ENCODE data around the gene SMAD2.

Gene SMAD2

DNA sequence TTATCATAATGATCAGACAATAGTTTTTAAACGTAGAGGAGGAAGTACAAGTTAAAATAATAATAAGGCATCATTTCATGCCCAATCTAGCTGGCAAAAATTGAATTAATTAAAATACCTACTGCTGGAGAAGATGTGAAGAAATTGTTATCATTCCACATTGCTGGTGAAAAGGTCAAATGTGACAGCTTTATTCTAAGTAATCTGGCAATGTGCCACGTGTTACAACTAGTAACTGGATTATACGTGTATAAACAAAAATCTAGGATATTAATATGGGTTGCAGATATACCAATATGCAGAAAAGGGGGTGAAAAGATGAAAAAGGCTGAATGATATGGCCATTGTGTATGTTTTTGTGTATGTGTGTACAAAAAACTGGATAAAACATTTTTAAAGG is 32.4 kb downstream of the SMAD2 start:
- no peak for DNase-seq

DNA sequence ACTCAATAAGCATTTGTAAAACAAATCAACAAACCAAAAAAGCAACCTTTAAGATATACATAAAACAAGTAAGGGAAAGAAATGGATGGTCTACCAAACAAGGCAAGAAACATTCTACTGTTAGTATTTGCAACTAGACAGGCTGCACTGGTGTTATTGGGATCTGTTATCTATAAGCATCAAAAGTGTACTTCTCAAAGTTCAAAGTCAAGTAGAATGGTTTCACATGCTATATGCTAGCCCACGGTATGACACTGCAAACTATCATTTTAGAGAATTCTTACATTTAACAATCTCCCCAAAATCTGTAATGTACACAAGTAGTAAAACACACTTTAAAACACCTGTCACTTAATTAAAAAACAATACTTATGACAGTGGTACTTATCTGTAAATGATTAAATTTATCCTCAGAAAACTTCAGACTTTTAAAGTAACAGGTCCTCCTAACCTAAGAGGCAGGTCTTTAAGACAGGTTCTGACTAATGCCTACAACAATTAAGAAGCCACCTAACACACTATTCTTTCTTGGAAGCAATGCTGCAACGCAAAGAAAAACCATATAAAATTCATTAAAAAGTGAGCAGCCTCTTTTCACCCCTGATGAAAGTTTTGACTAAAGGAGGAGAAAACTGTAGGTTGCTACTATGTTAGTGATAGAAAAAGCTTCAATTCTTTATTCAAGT is 34.8 kb downstream of the SMAD2 start:
- no peak for DNase-seq

DNA sequence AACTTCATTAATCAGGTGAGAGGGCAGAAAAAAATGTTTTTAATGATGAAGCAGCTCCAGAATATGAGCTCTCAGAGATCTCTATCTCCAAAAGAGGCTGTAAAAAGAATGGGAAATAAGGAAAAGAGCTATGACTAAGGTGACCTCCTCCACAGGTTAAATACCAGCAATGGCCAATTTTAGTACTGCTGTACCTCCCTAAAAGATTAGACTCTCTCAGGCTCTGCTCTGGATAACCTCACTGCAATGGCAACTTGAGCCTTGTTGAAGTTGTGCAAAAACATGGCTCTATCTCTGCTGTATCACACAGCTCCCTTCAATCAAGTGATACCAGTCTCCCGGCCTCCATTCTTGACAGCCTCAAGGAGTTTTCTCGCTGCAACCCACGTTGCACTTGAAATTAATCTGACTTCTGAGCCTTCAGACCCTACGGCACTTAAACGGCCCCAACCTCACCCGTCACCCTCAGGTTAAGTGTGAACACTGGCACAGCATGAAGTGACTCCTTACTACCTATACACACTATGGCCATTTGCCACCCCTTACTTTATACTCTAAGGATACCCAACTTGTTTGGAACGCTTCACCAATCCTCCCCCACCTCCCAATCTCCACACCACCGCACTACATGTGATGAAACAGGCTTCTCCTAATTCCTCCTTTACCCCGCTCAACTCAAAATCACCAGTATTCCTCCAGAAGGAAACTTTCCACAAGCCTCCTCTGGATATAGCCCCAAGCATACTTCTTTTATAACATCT is 36.3 kb downstream of the SMAD2 start:
- DNase-seq: no peak

DNA sequence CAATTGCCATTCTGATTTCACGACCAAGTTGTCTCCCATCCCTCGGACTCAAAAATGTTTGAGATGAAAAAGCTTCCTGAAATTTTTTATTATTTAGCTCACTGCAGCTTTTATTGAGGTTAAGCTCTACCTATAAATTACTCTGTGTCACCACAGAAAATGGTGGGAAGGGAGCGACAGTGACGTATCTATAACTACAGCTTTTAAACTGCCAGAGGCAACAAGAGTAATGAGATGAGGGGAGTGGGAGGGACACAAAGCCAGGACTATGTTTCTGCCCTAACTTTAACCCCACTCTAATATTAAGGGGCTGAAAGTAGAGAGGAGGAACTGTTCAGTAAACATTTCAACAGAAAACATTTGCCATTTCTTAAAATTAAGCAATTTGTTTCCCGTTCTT is 37.4 kb downstream of the SMAD2 start:
- DNase-seq: no peak

DNA sequence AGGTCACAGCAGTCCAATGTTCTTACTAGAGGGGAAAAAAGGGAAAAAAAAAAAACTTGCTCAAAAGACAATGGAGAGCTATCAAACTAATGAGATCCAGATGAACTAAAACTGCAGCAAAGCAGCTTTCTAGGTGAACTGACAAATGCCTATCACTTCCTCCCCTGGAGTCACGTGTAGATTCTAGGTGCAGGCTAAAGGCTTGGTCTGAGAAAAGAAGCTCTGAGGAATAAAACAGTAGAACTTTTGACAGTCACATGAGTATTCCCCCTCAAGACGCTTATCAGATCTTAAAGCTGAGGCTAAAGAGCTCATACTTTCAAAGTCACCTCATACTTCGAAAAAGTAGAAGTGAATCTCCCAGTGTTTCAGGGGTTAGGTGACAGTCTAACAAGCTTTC is 42.3 kb downstream of the SMAD2 start:
- DNase-seq: no peak

DNA sequence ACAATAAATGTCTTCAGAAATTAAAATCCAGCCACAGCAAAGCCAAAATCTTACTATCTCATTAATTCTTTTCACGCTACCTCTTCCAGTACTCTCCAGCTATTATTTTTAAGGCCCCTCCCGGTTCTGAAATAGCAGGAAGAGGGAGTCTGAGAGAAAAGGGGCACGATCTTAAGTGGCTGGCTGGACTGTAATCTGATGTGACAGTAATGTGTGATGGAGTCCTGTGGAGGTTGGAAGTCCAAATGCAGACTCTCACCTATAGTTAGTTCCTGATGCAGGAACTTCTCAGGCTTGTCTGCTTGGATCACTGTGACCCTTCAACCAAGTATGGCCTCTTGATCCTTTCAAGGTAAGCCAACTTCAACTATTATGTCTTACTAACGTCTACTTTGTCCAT is 43.2 kb downstream of the SMAD2 start:
- no peak for DNase-seq

DNA sequence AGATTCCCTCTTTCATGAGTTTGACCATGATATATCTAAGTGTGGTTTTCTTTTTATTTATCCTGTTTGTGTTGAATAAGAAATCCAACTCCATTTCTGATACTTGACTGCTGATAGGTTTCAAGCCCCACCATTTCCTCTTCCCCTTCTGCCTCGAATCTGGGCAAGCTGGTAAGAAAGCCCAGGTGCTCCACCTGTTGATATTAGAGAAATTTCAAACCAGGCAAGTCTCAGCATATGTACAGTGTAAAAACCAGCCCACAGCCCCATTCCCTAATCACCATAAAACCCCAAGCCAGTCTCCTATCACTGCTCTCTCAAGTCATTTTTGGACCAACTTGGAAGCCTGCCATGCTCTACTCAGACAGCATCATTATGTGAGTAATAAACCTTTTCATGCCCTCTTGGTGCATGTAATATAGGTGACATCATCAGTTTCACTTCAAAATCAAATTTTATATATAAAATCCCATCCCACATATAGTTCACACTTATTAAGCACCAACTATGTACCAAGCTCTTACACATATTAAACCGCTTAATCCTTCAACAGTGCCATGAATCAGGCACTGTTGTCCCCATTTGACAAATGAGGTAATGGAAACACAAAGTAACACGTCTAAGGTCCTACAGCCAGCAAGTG is 46.6 kb downstream of the SMAD2 start:
- peak in 1 of 56 donors; percentile 12 for DNase-seq

DNA sequence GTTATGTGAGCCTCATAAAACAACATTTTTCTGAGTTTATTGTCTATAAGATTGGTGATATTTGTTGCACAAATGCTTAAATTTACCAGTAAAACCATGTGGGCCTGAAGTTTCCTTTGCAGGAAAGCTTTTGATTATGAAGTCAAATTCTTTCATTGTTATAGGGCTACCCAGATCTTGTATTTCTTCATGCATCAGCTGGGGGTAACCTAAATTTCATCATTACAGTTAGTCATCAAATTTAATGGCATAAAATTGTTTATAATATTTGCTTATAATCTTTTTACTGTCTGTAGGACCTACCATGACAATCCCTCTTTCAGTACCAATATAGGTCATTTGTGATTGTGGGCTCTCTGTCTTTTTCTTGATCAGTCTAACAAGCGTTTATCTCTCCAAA is 47.8 kb downstream of the SMAD2 start:
- DNase-seq: no peak

DNA sequence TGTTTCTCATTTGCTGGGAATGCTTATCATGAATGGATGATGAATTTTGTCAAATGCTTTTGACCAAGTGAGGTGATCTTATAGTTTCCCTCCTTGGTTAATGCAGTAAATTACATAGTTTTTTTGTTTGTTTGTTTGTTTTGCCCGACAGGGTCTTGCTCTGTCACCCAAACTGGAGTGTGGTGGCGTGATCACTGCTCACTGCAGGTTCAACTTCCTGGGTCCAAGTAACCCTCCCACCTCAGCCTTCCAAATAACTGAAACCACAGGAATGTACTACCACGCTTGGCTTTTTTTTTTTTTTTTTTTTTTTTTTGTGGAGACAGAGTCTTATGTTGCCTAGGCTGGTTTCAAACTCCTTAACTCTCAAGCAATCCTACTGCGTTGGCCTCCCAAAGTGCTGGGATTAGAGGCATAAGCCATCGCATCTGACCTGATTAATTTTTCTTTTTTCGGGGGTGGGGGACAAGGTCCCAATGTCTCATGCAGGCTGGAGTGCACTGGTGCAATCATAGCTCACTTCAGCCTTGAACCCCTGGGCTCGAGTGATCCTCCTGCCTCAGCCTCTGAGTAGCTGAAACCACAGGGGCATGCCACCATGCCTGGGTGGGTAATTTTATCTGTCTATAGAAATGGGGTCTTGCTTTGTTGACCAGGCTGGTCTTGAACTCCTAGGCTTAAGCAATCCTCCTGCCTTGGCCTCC is 48.6 kb downstream of the SMAD2 start:
- no peak for DNase-seq

DNA sequence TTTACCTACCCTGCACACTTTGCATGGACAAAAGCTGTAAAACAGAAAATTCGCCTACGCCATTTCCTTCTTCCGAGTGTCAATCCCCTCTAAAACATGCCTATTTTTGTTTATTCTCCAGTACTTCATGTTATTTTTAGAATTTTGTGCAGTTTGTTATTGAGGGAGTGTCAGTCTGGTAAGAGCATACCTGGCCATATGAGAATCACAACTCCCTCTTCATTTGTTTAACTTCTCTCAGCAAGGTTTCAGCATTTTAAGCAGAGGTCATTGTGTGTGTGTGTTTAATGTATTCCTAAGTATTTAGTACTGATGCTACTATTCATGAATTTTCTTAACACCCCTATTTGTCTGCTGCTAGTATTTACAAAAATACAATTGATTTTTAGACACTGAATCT is 49.4 kb downstream of the SMAD2 start:
- DNase-seq: no peak

DNA sequence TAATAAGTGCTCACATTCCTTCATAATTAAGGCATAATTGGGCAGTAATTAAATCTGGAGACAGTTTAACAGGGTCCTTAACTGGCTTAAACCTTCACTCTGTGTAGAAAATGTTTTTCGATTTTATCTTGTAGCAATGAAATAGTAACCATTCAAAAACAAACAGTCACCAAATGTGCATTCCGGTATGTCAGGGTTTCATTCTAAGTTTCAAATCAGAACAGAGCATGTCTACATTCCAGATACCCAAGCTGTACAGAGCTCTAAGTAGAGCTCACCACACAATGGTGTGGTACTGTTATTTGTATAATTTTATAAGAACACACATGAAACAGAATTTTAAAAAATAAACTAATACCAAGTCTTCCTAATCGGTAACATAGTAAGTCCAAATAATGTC is 52.6 kb downstream of the SMAD2 start:
- no peak for DNase-seq

DNA sequence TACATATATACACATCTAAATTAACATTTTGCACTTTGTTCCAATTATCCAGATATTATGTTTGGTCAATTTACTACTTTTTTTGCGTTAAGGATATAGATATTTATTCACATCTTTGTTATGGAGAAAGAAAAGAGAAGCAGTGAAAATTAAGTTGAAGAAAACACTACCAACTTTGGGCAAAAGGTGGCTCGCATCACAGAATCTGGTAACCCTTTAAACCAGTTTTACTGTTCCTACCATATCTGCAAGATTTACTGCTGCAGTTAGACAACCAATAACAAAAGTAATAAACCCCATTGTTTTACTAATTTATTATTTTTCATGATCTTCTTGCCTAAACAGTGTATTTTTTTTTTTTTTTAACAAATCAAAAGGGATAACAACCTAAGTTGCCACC is 53.6 kb downstream of the SMAD2 start:
- DNase-seq: no peak

DNA sequence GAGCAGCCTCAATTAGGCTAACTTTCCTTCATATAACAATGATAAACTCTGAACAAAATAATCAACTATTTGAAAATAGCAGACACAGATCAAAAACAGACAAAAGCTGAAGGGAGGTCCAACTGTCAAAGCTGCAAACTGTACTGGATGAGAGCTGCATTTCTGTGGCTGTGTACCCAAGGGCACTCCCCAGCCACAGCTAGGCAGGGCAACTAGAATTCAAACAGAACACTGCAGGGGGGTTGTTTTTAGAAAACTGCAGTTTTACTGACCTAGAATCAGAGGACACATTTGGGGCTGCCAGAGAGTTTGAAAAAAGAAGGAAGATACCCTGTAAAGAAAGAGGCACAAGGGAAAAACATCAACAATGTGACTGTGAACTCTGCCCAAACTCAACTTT is 56.8 kb downstream of the SMAD2 start:
- peak in 1 of 56 donors; percentile 0 for DNase-seq

DNA sequence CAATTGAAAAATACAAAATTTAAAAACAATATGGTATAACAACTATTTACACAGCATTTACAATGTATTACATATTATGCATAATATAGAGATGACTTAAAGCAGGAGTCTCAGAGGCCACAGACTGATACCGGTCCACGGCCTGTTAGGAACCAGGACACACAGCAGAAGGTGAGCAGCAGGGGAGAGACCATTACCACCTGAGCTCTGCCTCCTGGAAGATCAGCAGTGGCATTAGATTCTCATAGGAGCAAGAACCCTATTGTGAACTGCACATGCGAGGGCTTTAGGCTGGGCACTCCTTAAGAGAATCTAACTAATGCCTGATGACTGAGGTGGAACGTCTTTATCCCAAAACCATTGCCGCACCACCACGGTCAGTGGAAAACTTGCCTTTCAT is 58.0 kb downstream of the SMAD2 start:
- no peak for DNase-seq

DNA sequence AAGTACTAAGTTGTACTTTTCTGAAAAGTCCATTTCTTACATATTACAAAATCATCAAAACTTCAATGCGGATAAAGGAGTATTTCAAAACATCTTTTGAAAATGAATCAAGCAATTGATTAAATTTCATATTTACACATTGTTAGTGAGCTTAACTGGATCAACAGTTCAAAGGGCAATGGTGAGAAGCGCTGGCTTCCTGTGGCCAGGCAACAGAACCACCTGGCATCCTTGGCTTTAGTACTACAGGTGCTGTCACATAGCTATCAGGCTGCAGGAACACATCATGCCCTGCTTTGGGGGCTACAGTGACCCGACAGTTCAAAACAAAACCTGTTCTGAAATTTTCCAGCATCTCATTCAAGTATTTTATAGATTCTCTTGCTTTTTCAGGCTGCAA is 59.2 kb downstream of the SMAD2 start:
- no peak for DNase-seq

DNA sequence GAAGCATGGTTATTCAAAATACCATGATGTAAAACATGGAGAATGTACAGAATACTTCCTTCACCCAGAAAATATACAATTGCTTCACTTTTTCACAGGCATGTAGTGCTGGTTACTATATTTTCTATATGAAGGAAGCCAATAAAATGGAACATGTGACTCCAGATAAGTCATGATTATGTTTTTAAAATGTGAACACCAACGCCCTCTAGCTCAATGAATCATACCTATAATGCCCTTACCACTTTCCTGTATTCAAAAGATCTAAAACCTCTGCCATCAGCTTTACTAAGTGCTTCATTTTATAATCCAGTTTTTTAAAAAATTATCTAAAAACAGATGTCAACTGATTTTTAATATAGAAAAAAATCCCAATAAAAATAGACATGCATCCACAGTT is 59.9 kb downstream of the SMAD2 start:
- DNase-seq: no peak

DNA sequence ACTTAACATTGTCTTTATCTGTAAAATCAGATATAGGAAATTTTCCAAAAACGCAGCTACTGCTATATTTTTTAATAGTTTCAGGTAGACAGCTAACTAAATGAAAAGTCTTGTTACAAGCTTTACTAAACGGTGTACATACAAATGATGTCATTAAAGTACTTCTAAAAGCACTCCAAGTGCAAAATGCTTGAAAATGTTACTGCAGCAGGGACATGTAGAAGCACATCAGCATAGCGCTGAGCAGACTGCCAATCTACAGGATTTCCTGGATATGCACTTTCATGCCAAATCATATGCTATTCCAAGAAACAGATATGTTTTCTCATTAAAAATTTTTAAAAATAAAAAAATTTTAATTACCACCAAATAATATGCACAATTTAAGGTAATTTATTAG is 61.7 kb downstream of the SMAD2 start:
- DNase-seq: no peak

DNA sequence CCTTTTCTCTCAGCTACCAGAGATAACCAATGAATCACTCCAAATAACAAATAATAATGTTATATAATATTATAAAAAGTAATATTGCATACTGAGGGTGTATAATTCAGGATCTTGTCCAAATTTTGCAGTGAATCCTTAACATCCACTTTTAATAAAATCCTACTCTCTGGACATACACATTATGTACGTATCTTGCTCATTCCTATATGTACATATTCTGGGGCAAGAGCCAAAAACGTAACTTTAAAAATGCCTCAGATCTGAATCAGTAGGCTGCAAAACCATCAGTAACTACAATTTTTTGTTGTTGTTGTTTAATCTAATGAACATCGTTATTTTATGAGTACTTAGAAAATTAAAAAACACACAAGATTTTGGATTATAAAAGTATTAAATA is 65.3 kb downstream of the SMAD2 start:
- DNase-seq: no peak

DNA sequence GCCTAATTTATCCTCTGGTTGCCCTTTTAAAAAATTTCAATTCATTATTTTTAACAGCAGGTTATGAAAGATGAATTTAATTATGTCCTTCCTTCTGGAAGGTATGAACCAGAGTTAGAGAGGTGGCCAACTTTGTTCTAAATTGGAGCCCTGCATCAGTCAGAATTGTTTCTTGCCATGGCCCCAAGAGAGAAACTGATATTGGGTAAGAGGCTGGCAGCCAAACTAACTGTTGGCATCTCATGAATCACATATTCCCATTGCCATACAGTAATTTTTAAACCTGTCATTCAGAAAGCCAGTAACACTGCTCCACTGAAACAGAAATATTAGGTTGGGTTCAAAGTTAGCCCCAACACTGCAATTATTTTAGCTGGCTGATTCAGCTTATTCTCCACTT is 67.4 kb downstream of the SMAD2 start:
- no peak for DNase-seq

DNA sequence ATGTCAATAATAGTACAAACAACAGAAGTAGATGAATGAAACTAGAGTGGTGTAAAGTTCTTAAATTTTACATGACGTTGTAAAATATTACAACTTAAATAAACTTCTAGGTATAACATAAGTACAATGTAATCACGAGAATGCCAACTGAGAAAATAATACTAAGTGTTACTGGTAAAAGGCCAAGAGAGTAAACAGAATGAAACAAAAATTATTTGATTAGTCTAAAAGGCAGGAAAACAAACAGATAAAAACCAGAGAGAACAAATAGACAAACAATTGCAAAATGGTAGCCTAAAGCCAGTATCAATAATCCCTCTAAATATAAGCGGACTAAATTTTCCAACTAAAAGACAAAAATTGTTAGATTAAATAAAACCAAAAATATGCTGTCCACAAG is 71.9 kb downstream of the SMAD2 start:
- DNase-seq: no peak

DNA sequence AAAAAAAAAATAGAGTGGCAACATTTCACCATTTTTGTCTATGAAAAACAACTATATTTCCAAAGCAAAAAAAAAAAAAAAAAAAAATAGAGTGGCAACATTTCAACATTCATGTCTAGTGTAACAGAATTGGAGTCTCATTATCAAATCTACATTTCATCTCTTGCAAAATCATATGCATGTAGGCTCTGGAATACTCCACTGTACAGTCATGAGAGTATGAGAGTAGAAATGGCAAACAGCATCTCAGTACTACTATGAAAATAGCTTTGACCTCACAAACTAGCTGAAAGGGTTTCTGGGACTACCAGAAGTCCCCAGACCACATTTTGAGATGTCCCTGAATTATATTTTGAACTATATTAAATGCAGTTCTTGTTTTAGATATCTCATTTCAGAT is 82.8 kb downstream of the SMAD2 start:
- DNase-seq: no peak

DNA sequence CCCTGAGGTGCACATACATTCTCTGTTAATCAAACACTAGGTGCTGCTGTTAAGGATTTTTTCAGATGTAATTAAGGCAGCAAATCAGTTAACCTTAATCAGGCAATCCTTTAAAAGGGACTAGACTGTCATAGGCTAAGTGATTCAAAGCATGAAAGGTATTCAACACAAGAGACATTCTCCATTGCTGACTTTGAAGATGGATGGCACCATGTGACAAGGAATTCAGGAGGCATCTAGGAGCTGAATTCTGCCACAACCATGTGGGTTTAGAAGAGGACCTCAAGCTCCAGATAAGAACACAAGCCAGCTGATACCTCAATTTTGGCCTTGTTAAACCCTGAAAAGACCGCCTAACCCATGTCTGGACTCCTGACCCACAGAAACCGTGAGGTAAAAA is 84.0 kb downstream of the SMAD2 start:
- no peak for DNase-seq

Data from nucleus accumbens (tissue), 56 donors.